Measurements from ENCODE around the gene CATSPER3. TPM values are rescaled to one million over a fixed set of nuclear protein-coding genes. Genes with fewer than 3 reads are reported as not detected.

Gene CATSPER3
- total RNA-seq, 1 donor from 2014 or later: 0.52 TPM

GRCh38 chr5:135055396-135055795 is 87.7 kb downstream of the CATSPER3 start:
- no peaks in the 10 kb centered on the region for H3K36me3 ChIP-seq (ENCODE audit: control insufficient read depth in 3 of 3, insufficient read depth in 3 of 3, low read length in 3 of 3)
- H3K27ac ChIP-seq (ENCODE audit: low read depth, low read length): peak overlapping the region; percentile 85
- H3K9me3 ChIP-seq (ENCODE audit: control insufficient read depth in 3 of 3, low read length in 3 of 3): no peaks in the 10 kb centered on the region
- H3K4me3 ChIP-seq (ENCODE audit: low read length in 3 of 3): no peak overlapping the region
- H3K27me3 ChIP-seq (ENCODE audit: control insufficient read depth in 3 of 3, insufficient read depth in 3 of 3, low read length in 3 of 3): peaks cover 6 to 12% (median 12%) of the 10 kb centered on the region in 3 donors
- peak overlapping the region in 2 of 3 donors; percentile 32 to 38 for H3K9ac ChIP-seq (ENCODE audit: low read depth in 1 of 3, low read length in 3 of 3)
- peaks cover 21 to 41% (median 23%) of the 10 kb centered on the region in 3 donors for H3K4me1 ChIP-seq (ENCODE audit: control insufficient read depth in 3 of 3, insufficient read depth in 3 of 3, low read length in 3 of 3)

- Histone ChIP-seq H3K9me3 (ENCODE audit: control insufficient read depth in 3 of 3, low read length in 3 of 3) (no peaks in the 10 kb centered on the region), H3K4me1 (ENCODE audit: control insufficient read depth in 3 of 3, insufficient read depth in 3 of 3, low read length in 3 of 3) (peaks cover 21 to 35% (median 23%) of the 10 kb centered on the region in 3 donors), H3K36me3 (ENCODE audit: control insufficient read depth in 3 of 3, insufficient read depth in 3 of 3, low read length in 3 of 3) (no peaks in the 10 kb centered on the region), H3K9ac (ENCODE audit: low read depth in 1 of 3, low read length in 3 of 3) (no peak overlapping the region), H3K4me3 (ENCODE audit: low read length in 3 of 3) (no peak overlapping the region), H3K27me3 (ENCODE audit: control insufficient read depth in 3 of 3, insufficient read depth in 3 of 3, low read length in 3 of 3) (peaks cover 0 to 9% (median 5%) of the 10 kb centered on the region in 3 donors), H3K27ac (ENCODE audit: low read depth, low read length) (peak overlapping the region; percentile 85)
Measured at GRCh38 chr5:135056316-135057030, 88.8 kb downstream of the CATSPER3 start.

GRCh38 chr5:135057233-135057632 is 89.5 kb downstream of the CATSPER3 start:
- Histone ChIP-seq H3K27ac (ENCODE audit: low read depth, low read length) (no peak overlapping the region), H3K4me1 (ENCODE audit: control insufficient read depth in 3 of 3, insufficient read depth in 3 of 3, low read length in 3 of 3) (peaks cover 21 to 37% (median 23%) of the 10 kb centered on the region in 3 donors), H3K9me3 (ENCODE audit: control insufficient read depth in 3 of 3, low read length in 3 of 3) (no peaks in the 10 kb centered on the region), H3K4me3 (ENCODE audit: low read length in 3 of 3) (no peak overlapping the region), H3K36me3 (ENCODE audit: control insufficient read depth in 3 of 3, insufficient read depth in 3 of 3, low read length in 3 of 3) (no peaks in the 10 kb centered on the region), H3K27me3 (ENCODE audit: control insufficient read depth in 3 of 3, insufficient read depth in 3 of 3, low read length in 3 of 3) (peaks cover 0 to 7% (median 3%) of the 10 kb centered on the region in 3 donors), H3K9ac (ENCODE audit: low read depth in 1 of 3, low read length in 3 of 3) (peak overlapping the region in 1 of 3 donors; percentile 38)

- H3K36me3 ChIP-seq (ENCODE audit: control insufficient read depth in 3 of 3, insufficient read depth in 3 of 3, low read length in 3 of 3): no peaks in the 10 kb centered on the region
- H3K27ac ChIP-seq (ENCODE audit: low read depth, low read length): no peak overlapping the region
- peaks cover 22 to 48% (median 26%) of the 10 kb centered on the region in 3 donors for H3K4me1 ChIP-seq (ENCODE audit: control insufficient read depth in 3 of 3, insufficient read depth in 3 of 3, low read length in 3 of 3)
- no peak overlapping the region for H3K9ac ChIP-seq (ENCODE audit: low read depth in 1 of 3, low read length in 3 of 3)
- H3K9me3 ChIP-seq (ENCODE audit: control insufficient read depth in 3 of 3, low read length in 3 of 3): no peaks in the 10 kb centered on the region
- H3K4me3 ChIP-seq (ENCODE audit: low read length in 3 of 3): no peak overlapping the region
- H3K27me3 ChIP-seq (ENCODE audit: control insufficient read depth in 3 of 3, insufficient read depth in 3 of 3, low read length in 3 of 3): peaks cover 0 to 3% (median 3%) of the 10 kb centered on the region in 3 donors
Measured at GRCh38 chr5:135058331-135058732, 90.6 kb downstream of the CATSPER3 start.

GRCh38 chr5:135059000-135059923 is 91.6 kb downstream of the CATSPER3 start:
- Histone ChIP-seq H3K4me1 (ENCODE audit: control insufficient read depth in 3 of 3, insufficient read depth in 3 of 3, low read length in 3 of 3) (peaks cover 27 to 49% (median 34%) of the 10 kb centered on the region in 3 donors), H3K9me3 (ENCODE audit: control insufficient read depth in 3 of 3, low read length in 3 of 3) (no peaks in the 10 kb centered on the region), H3K27ac (ENCODE audit: low read depth, low read length) (no peak overlapping the region), H3K36me3 (ENCODE audit: control insufficient read depth in 3 of 3, insufficient read depth in 3 of 3, low read length in 3 of 3) (no peaks in the 10 kb centered on the region), H3K9ac (ENCODE audit: low read depth in 1 of 3, low read length in 3 of 3) (no peak overlapping the region), H3K27me3 (ENCODE audit: control insufficient read depth in 3 of 3, insufficient read depth in 3 of 3, low read length in 3 of 3) (peaks cover 0 to 3% (median 0%) of the 10 kb centered on the region in 3 donors), H3K4me3 (ENCODE audit: low read length in 3 of 3) (no peak overlapping the region)

GRCh38 chr5:135060021-135060420 is 92.3 kb downstream of the CATSPER3 start:
- Histone ChIP-seq H3K27me3 (ENCODE audit: control insufficient read depth in 3 of 3, insufficient read depth in 3 of 3, low read length in 3 of 3) (peaks cover 0 to 5% (median 0%) of the 10 kb centered on the region in 3 donors), H3K9ac (ENCODE audit: low read depth in 1 of 3, low read length in 3 of 3) (no peak overlapping the region), H3K27ac (ENCODE audit: low read depth, low read length) (no peak overlapping the region), H3K4me1 (ENCODE audit: control insufficient read depth in 3 of 3, insufficient read depth in 3 of 3, low read length in 3 of 3) (peaks cover 24 to 50% (median 30%) of the 10 kb centered on the region in 3 donors), H3K36me3 (ENCODE audit: control insufficient read depth in 3 of 3, insufficient read depth in 3 of 3, low read length in 3 of 3) (no peaks in the 10 kb centered on the region), H3K9me3 (ENCODE audit: control insufficient read depth in 3 of 3, low read length in 3 of 3) (no peaks in the 10 kb centered on the region), H3K4me3 (ENCODE audit: low read length in 3 of 3) (no peak overlapping the region)

GRCh38 chr5:135061001-135061400 is 93.3 kb downstream of the CATSPER3 start:
- Histone ChIP-seq H3K4me3 (ENCODE audit: low read length in 3 of 3) (no peak overlapping the region), H3K9me3 (ENCODE audit: control insufficient read depth in 3 of 3, low read length in 3 of 3) (no peaks in the 10 kb centered on the region), H3K27ac (ENCODE audit: low read depth, low read length) (no peak overlapping the region), H3K9ac (ENCODE audit: low read depth in 1 of 3, low read length in 3 of 3) (no peak overlapping the region), H3K36me3 (ENCODE audit: control insufficient read depth in 3 of 3, insufficient read depth in 3 of 3, low read length in 3 of 3) (no peaks in the 10 kb centered on the region), H3K27me3 (ENCODE audit: control insufficient read depth in 3 of 3, insufficient read depth in 3 of 3, low read length in 3 of 3) (peaks cover 0 to 5% (median 0%) of the 10 kb centered on the region in 3 donors), H3K4me1 (ENCODE audit: control insufficient read depth in 3 of 3, insufficient read depth in 3 of 3, low read length in 3 of 3) (peaks cover 19 to 45% (median 21%) of the 10 kb centered on the region in 3 donors)

Small RNA genes within 50 kb of the gene (small RNA-seq; reads per million reads assigned to genes)
- gene MIR4461: not detected
- not detected for gene MTND3P25
- not detected for gene MTND4LP30

Other genes starting within 250 kb of the CATSPER3 start
- gene CAMLG, start 229.4 kb upstream of the CATSPER3 start, total RNA-seq: 28.7 TPM
- 25.6 TPM for gene DDX46, start 209.1 kb upstream of the CATSPER3 start, total RNA-seq
- gene C5orf24, start 121.9 kb upstream of the CATSPER3 start, total RNA-seq: 31.3 TPM
- gene TXNDC15, start 93.5 kb upstream of the CATSPER3 start, total RNA-seq: 75.2 TPM
- gene PCBD2, start 62.8 kb upstream of the CATSPER3 start, total RNA-seq: 7.3 TPM
- 2.6 TPM for gene PITX1, start 66.3 kb downstream of the CATSPER3 start, total RNA-seq

Measured in skeletal muscle tissue (tissue), 5 donors.